Trophoblast cell (in vitro differentiated cells and primary cell): ENCODE results near the gene INO80E.

ENCODE experiments used
- DNase-seq, 2 donors: peaks; one replicate each; pipeline ENCODE4 v3.0.0-alpha.2; 2016
- H2AFZ ChIP-seq: 2 replicates; pipeline ENCODE4 v1.6.1; 2013; ENCODE audit warnings: low read length, moderate library complexity, mild to moderate bottlenecking; ENCODE audit not compliant: insufficient read depth, poor library complexity
- H2AK5ac ChIP-seq: 2 replicates; pipeline ENCODE4 v1.6.1; 2013; ENCODE audit warnings: mild to moderate bottlenecking, low read length
- H2BK120ac ChIP-seq: 2 replicates; pipeline ENCODE4 v1.6.1; 2013; ENCODE audit warnings: low read length, mild to moderate bottlenecking, moderate library complexity; ENCODE audit not compliant: insufficient read depth, poor library complexity
- H2BK12ac ChIP-seq: 2 replicates; pipeline ENCODE4 v1.6.1; 2013; ENCODE audit warnings: mild to moderate bottlenecking, low read length, moderate library complexity
- H2BK5ac ChIP-seq: 2 replicates; pipeline ENCODE4 v1.6.1; 2013; ENCODE audit warnings: low read length, low read depth, moderate library complexity, mild to moderate bottlenecking; ENCODE audit not compliant: poor library complexity
- H3K14ac ChIP-seq: 2 replicates; pipeline ENCODE4 v1.6.1; 2013; ENCODE audit warnings: mild to moderate bottlenecking, low read length
- H3K18ac ChIP-seq: 2 replicates; pipeline ENCODE4 v1.6.1; 2013; ENCODE audit warnings: mild to moderate bottlenecking, low read length
- H3K23ac ChIP-seq: 2 replicates; pipeline ENCODE4 v1.6.1; 2013; ENCODE audit warnings: low read length
- H3K27ac ChIP-seq: 2 replicates; pipeline ENCODE4 v1.5.1; 2013; ENCODE audit warnings: low read depth, mild to moderate bottlenecking, inconsistent platforms, low read length, moderate library complexity
- H3K27me3 ChIP-seq: 2 replicates; pipeline ENCODE4 v1.6.1; 2013; ENCODE audit warnings: inconsistent platforms, mild to moderate bottlenecking, low read length, moderate library complexity; ENCODE audit not compliant: insufficient read depth
- H3K36me3 ChIP-seq, 2 experiments: 1 replicate in 1 of 2; 2 replicates in 1 of 2; pipeline ENCODE4 v1.6.1; 2013; ENCODE audit warnings: low read length in 2 of 2, mild to moderate bottlenecking in 2 of 2, moderate library complexity in 1 of 2; ENCODE audit not compliant: insufficient read depth in 2 of 2, control insufficient read depth in 1 of 2
- H3K4ac ChIP-seq: 2 replicates; pipeline ENCODE4 v1.6.1; 2013; ENCODE audit warnings: low read depth, mild to moderate bottlenecking, low read length, moderate library complexity
- H3K4me1 ChIP-seq, 2 experiments: 1 replicate in 1 of 2; 2 replicates in 1 of 2; pipeline ENCODE4 v1.6.1; 2013; ENCODE audit warnings: low read length in 2 of 2, mild to moderate bottlenecking in 2 of 2, moderate library complexity in 1 of 2; ENCODE audit not compliant: insufficient read depth in 2 of 2, control insufficient read depth in 1 of 2
- H3K4me2 ChIP-seq: 2 replicates; pipeline ENCODE4 v1.6.1; 2013; ENCODE audit warnings: inconsistent platforms, mild to moderate bottlenecking, low read length, moderate library complexity
- H3K4me3 ChIP-seq: 2 replicates; pipeline ENCODE4 v1.5.1; 2013; ENCODE audit warnings: mild to moderate bottlenecking, low read depth, low read length, inconsistent platforms
- H3K79me1 ChIP-seq: one replicate; pipeline ENCODE4 v1.6.1; 2013; ENCODE audit warnings: low read length
- H3K79me2 ChIP-seq: 2 replicates; pipeline ENCODE4 v1.6.1; 2013; ENCODE audit warnings: low read length, mild to moderate bottlenecking; ENCODE audit not compliant: control insufficient read depth, insufficient read depth, poor library complexity
- H3K9ac ChIP-seq: 2 replicates; pipeline ENCODE4 v1.6.1; 2013; ENCODE audit warnings: mild to moderate bottlenecking, low read length
- H3K9me3 ChIP-seq: 2 replicates; pipeline ENCODE4 v1.6.1; 2013; ENCODE audit warnings: low read depth, mild to moderate bottlenecking, control low read depth, inconsistent platforms, low read length; ENCODE audit not compliant: insufficient read depth
- H4K12ac ChIP-seq: 2 replicates; pipeline ENCODE4 v1.6.1; 2013; ENCODE audit warnings: low read depth, mild to moderate bottlenecking, low read length, moderate library complexity
- H4K8ac ChIP-seq: 2 replicates; pipeline ENCODE4 v1.6.1; 2013; ENCODE audit warnings: low read depth, mild to moderate bottlenecking, low read length, moderate library complexity
- H4K91ac ChIP-seq: one replicate; pipeline ENCODE4 v1.6.1; 2013; ENCODE audit warnings: low read depth, mild to moderate bottlenecking, low read length, moderate library complexity
- WGBS: extraction: QIAGEN DNeasy Blood & Tissue Kit; methylation state at CpG from one replicate; pipeline ENCODE4 v1.1.7; 2013; ENCODE audit warnings: missing lambda C conversion rate; ENCODE audit not compliant: insufficient read length, insufficient coverage; ENCODE audit errors: extremely low coverage; 5-methylcytosine and 5-hydroxymethylcytosine counted together

INO80E gene

GRCh38 chr16:29996766-29997250, 767 bp downstream of the INO80E start:
- Histone ChIP-seq H3K9ac (peak overlapping the region; percentile 20), H3K36me3 (peaks cover 33 to 37% of the 10 kb centered on the region in 2 experiments), H4K12ac (peak overlapping the region; percentile 84), H2AK5ac (peak overlapping the region; percentile 34), H2BK12ac (no peak overlapping the region), H3K79me1 (peaks cover 11% of the 10 kb centered on the region), H3K4me3 (peak overlapping the region; percentile 85), H3K79me2 (peaks cover 7% of the 10 kb centered on the region), H3K14ac (peak overlapping the region; percentile 78), H2BK5ac (no peak overlapping the region), H4K91ac (peak overlapping the region; percentile 62), H3K4me2 (peak overlapping the region; percentile 62), H3K18ac (peak overlapping the region; percentile 76), H2BK120ac (no peak overlapping the region), H3K9me3 (no peaks in the 10 kb centered on the region), H2AFZ (peak overlapping the region; percentile 71), H4K8ac (peak overlapping the region; percentile 87), H3K4me1 (peaks cover 8 to 9% of the 10 kb centered on the region in 2 experiments), H3K27ac (no peak overlapping the region), H3K4ac (peak overlapping the region; percentile 52), H3K23ac (no peak overlapping the region), H3K27me3 (no peaks in the 10 kb centered on the region)
- whole genome bisulfite sequencing: no CpG with 5 or more reads among the region's 9 CpGs
- no peak for DNase-seq

- Histone ChIP-seq H2AK5ac (no peak overlapping the region), H2BK120ac (no peak overlapping the region), H2BK12ac (no peak overlapping the region), H4K8ac (no peak overlapping the region), H3K4me1 (peaks cover 8 to 9% of the 10 kb centered on the region in 2 experiments), H3K36me3 (peaks cover 34 to 39% of the 10 kb centered on the region in 2 experiments), H3K23ac (no peak overlapping the region), H3K4ac (no peak overlapping the region), H3K27ac (no peak overlapping the region), H4K12ac (no peak overlapping the region), H2BK5ac (no peak overlapping the region), H3K4me2 (no peak overlapping the region), H3K27me3 (no peaks in the 10 kb centered on the region), H2AFZ (no peak overlapping the region), H3K18ac (no peak overlapping the region), H3K14ac (no peak overlapping the region), H3K4me3 (no peak overlapping the region), H3K79me2 (peaks cover 7% of the 10 kb centered on the region), H3K9ac (no peak overlapping the region), H3K79me1 (peaks cover 11% of the 10 kb centered on the region), H4K91ac (no peak overlapping the region), H3K9me3 (no peaks in the 10 kb centered on the region)
- no CpG with 5 or more reads among the region's 6 CpGs for WGBS
- DNase-seq: no peak
Observed at GRCh38 chr16:29999605-30000004, 3.6 kb downstream of the INO80E start.

- Histone ChIP-seq H4K8ac (no peak overlapping the region), H3K79me2 (peaks cover 7% of the 10 kb centered on the region), H2BK12ac (no peak overlapping the region), H3K4me1 (peaks cover 4% of the 10 kb centered on the region in 2 experiments), H2BK120ac (no peak overlapping the region), H2AFZ (no peak overlapping the region), H3K27me3 (no peaks in the 10 kb centered on the region), H3K36me3 (peaks cover 44 to 46% of the 10 kb centered on the region in 2 experiments), H4K12ac (no peak overlapping the region), H3K4me2 (no peak overlapping the region), H3K79me1 (peaks cover 5% of the 10 kb centered on the region), H3K9ac (no peak overlapping the region), H2AK5ac (no peak overlapping the region), H3K27ac (no peak overlapping the region), H4K91ac (no peak overlapping the region), H3K14ac (no peak overlapping the region), H3K4ac (no peak overlapping the region), H3K23ac (no peak overlapping the region), H3K4me3 (no peak overlapping the region), H3K18ac (no peak overlapping the region), H3K9me3 (no peaks in the 10 kb centered on the region), H2BK5ac (no peak overlapping the region)
- WGBS: no CpG with 5 or more reads among the region's 33 CpGs
- DNase-seq: no peak
Observed at GRCh38 chr16:30000735-30001631, 4.9 kb downstream of the INO80E start.

- H3K36me3 ChIP-seq: peaks cover 45 to 48% of the 10 kb centered on the region in 2 experiments
- H2AK5ac ChIP-seq: no peak overlapping the region
- H4K91ac ChIP-seq: no peak overlapping the region
- no peak overlapping the region for H2BK5ac ChIP-seq
- H3K27me3 ChIP-seq: no peaks in the 10 kb centered on the region
- no peaks in the 10 kb centered on the region for H3K4me1 ChIP-seq
- no peak overlapping the region for H3K18ac ChIP-seq
- no peak overlapping the region for H3K23ac ChIP-seq
- no peaks in the 10 kb centered on the region for H3K79me2 ChIP-seq
- no peaks in the 10 kb centered on the region for H3K79me1 ChIP-seq
- H4K12ac ChIP-seq: no peak overlapping the region
- no peak overlapping the region for H3K4me3 ChIP-seq
- no peak overlapping the region for H3K4ac ChIP-seq
- WGBS: no CpG with 5 or more reads among the region's 19 CpGs
- no peak overlapping the region for H4K8ac ChIP-seq
- no peak overlapping the region for H3K9ac ChIP-seq
- H3K14ac ChIP-seq: no peak overlapping the region
- no peak for DNase-seq
- no peak overlapping the region for H2BK12ac ChIP-seq
- no peak overlapping the region for H2AFZ ChIP-seq
- no peak overlapping the region for H3K4me2 ChIP-seq
- no peak overlapping the region for H2BK120ac ChIP-seq
- H3K9me3 ChIP-seq: no peaks in the 10 kb centered on the region
- H3K27ac ChIP-seq: no peak overlapping the region
Observed at GRCh38 chr16:30002614-30003346, 6.7 kb downstream of the INO80E start.
